HG02840 (cell line): Measurements from ENCODE around the gene CENPP.

Source experiments
- ATAC-seq: cut with Tn5 transposase; IDR thresholded peaks from one replicate; pipeline ENCODE4 v1.9.1; 2021; ENCODE audit warnings: mild to moderate bottlenecking, moderate library complexity, moderate number of reproducible peaks; ENCODE audit not compliant: unreplicated experiment, low FRiP score

Gene CENPP

DNA sequence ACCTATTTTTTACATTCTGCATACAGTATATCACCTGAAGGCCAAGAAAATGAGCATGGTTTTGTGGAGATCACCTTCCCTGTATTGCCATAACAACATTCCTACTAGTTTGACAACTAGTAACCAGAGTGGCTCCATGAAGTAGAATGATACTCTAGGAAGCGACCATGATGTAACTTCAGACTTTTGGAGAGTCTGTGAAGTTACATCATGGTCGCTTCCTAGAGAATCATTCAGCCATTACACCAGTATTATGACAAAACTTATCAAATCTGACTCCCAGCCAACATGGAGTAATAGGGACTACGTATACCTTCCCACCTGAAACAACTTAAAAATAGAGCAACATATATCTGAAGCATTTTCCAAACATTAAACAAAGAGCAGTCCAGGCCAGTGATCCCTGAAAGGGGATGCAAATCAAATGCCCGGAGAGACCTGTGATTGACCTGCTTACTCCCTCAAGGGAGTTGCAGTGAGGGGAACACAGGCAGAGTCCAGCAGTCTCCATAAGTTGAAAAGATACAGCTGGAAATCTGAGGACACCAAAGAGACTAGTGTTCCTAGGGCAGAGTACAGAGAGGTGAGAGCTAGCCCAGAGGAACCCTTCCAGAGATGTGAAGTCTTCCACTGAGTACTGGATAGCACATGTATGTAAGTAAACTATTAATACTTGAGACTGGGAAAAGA, 202.2 kb downstream of the CENPP start:
- ATAC-seq, result no peak

GRCh38 chr9:92528522-92528849, 202.7 kb downstream of the CENPP start:
- no peak for ATAC-seq

GRCh38 chr9:92529124-92529523, 203.4 kb downstream of the CENPP start:
- ATAC-seq, result no peak

DNA sequence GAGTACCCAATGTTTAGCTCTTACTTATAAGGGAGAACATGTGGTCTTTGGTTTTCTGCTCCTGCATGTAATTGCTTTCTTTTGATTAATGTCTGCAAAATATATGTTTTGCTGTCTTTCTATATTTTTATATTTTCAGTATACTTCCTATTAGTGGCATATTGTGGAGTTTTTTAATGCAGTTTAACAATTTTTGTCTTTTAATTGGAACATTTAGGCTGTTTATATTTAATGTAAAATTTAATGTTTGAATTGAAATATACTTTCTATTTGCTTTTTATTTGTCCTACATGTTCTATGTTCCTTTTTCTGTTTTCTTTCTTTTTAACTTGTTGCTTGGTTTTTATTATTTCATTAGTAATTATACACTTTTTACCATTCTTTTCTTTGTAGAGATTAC, 205.1 kb downstream of the CENPP start:
- ATAC-seq, result no peak

DNA sequence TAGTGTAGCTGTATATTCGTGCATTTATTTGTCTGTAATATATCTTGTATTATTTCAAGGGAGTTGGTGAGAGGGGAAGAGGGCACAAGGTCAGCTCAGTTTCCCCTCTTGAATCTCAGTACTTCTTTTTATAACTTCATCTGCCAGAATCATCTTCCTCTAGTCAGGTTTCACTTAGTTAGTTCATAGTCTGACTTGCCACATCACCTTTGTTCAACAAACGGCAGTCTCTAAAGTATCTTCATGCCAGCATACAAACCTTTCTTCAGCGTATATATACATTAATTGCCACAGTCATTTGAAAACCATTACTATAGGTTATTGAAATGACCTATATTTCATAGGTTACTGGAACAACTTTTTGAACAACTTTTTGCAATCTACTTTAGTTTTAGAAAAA, 208.5 kb downstream of the CENPP start:
- no peak for ATAC-seq

DNA sequence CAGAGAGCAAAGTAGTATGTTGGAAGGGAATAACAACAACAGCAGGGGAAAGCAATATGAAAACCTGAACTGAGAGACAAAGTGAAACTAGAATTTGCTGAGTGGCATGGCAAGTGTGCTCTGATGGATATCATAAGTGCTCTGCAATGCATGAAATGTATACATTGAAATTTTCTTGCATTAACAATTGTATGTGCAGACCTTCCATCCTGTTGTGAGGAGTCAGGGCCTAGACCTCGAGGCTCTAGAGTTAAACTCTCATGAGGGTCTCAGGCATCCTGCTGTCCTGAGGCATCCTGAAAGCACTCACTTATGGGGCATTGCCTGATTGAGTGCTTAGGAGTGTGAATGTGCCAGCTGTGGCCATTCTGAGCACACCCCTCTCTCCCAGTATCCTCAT, 208.9 kb downstream of the CENPP start:
- ATAC-seq, result no peak

GRCh38 chr9:92535940-92536850, 210.4 kb downstream of the CENPP start, which contains the start of gene ECM2:
TSS of gene ECM2 (minus strand) at chr9:92535990. CDS start at chr9:92522866, 13,124 bp downstream.
- ATAC-seq, result no peak

DNA sequence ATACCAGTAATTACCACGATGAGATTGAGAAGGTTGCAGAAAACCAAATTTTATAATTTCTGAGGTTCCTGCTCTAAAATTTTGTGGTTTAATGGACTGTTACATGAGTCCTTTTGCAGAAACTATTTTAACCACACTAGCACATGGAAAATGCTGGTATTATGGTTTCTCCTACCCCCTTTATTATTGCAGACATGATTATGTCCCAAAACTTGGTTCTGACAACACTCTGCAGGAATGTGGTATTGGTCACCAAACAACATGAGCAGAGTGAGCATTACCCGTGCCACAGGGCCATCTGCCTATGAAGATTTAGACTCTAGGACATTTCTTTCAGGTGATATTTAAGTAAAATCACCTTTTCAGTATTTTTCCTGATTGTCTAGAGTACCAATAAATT, 212.8 kb downstream of the CENPP start:
- ATAC-seq, result no peak

DNA sequence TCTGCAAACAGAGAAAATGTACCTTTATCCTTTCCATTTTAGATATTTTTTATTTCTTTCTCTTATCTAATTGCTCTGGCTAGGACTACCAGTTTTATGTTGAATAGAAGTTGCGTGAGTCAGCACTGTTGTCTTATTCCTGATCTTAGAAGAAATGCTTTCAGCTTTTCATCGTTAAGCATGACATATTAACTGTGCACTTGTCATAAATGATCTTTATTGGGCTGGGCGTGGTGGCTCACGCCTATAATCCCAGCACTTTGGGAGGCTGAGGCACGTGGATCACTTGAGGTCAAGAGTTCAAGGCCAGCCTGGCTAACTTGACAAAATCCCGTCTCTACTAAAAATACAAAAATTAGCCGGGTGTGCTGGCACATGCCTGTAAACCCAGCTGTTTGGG, 218.2 kb downstream of the CENPP start:
- no peak for ATAC-seq

GRCh38 chr9:92545002-92545510, 219.3 kb downstream of the CENPP start:
- ATAC-seq, result no peak

DNA sequence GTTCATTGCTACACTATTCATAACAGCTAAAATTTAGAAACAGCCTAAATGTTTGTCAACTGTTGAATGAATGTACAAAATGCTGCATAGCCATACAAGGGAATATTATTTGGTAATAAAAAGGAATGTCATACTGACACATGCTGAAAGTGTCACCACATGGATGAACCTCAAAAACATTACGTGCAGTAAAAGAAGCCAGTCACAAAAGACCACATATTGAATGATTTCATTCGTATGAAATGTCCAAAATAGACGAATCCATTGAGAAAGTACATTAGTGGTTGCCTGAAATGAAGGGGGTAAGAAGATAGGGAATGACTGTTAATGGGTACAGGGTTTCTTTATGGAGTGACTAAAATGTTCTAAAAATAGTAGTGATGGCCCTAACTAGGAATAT, 221.6 kb downstream of the CENPP start:
- ATAC-seq, result no peak

DNA sequence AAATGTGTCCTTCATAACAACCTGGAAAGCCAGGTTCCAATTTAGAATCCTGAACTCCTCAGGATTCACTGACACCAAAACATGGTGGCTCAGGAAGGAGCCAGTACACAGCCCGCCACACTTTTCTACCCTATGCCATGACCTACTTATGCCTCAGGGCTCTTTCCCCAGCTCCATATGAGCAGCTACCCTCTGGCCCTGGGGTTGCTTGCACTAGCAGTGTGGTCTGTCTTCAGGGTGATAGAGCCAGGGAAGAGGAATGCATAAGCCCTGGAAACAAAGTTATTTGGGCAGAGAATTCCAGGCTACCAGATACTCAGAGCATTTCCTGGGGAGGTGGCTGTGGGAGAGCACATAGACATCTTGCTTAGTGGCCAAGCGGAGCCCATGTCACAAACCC, 225.0 kb downstream of the CENPP start:
- ATAC-seq, result no peak

- ATAC-seq, result no peak
Measured at GRCh38 chr9:92558612-92559374, 233.0 kb downstream of the CENPP start.

DNA sequence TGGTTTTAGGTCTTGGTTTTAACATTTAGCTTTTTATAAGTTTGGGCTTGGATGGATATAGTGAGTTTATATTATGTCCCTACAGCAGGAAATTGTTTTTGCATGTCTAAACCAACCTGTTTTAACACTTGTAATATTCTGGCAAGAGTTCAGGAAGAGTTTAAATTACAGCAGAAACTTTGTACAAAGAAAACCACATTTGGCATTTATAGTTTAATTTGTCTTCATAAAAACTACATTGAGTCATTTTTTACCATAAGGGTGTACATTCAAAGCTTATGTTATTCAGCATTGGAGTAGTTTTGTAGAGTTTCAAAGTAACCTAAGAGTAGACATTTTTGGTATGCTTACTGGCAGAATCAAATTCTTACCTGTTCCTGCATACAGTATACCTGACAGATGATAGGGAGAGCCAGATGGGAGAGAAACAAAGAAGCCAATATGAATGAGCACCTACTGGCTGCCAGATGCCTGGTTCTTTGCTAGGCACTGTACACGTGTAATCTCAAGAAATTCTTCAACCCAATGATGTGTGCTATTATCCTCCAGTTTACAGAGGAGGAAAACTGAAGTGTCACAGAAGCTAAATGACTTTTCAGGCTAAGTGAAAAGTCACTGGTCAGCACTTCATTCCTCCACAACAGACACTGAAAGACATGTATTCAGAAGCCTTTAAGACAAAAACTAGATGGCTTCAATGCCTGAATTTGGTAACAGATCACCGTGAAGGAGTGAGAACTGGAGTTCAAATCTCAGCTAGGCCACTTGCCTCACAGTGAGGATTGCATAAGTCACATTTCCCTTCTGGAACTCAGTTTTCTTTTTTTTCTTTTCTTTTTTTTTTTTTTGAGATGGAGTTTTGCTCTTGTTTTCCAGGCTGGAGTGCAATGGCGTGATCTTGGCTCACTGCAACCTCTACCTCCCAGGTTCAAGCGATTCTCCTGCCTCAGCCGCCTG, 235.9 kb downstream of the CENPP start:
- no peak for ATAC-seq

DNA sequence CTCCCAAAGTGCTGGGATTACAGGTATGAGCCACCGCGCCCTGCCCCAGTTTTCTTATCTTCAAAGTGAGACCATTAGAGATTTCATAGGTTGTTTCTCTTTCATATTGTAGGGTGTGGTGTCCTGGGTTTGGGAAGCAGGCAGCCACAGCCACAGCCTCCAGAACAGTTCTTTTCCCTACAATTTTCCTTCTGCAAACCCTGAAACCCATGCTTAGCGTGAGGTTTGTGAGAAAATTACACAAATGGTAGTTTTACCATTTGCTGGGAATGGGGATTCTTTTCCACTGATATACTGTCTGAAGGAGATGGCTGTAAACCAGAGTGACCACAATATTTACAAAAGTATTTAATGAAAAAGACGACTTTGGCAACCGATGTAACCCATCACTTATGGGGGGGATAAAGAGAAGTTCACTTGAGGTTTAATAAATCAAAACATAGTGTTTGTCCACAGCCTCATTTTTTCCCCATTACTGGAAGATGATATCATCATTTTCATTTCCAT, 236.8 kb downstream of the CENPP start:
- ATAC-seq, result no peak

DNA sequence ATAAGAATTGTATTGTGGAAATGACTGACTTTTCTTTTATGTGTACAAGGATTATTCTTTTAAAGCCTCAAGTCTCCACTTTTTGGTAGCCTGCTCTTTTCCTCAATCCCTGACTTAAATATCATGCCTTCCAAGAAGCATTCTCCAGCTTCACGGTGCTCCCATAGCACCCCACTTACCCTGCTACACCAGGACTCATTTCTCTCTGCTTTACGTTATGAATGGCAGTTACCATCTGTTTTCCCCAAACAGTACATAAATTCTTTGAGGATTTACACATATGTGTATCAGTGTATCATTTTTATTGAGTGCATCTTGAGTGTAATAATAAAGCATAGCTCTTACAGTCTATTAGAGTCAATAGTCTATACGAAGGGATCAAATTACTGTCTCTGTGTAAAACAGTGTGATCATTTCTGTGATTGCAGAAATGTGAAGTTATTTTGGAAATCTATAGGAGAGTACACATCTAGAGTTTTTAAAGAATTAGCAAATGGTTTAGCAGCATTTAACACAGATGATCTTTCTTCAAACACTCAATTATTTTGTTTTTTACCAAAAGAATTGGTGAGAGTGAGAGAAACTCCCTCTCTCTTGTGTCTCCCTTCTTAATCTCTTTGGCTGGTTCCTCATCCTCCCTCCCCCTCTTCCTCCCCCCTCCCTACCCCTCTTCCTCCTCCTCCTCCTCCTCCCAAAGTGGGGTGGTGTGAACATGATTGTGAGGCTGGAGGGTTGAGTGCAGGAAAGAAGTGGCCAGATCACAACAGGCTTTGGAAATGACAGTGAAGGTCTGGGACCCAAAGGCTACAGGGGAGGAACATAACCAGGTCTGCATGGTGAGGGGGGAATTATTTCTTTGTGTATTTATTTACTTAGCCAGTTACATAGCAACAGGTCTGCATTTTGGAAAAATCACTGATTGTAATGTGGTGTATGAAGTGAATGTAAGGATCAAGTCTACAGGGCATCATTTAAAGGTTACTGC, 237.7 kb downstream of the CENPP start:
- no peak for ATAC-seq

- no peak for ATAC-seq
Measured at GRCh38 chr9:92564504-92564903, 238.8 kb downstream of the CENPP start.

- no peak for ATAC-seq
Measured at GRCh38 chr9:92564982-92565381, 239.2 kb downstream of the CENPP start.
